CD4-positive, CD25-positive, alpha-beta regulatory T cell (primary cell): ENCODE results near the gene RPS6KA5. TPM values are rescaled to one million over a fixed set of nuclear protein-coding genes. Genes with fewer than 3 reads are reported as not detected.

Experiments
- ATAC-seq, 2 donors: fragments of 150-1000 bp; cut with Tn5 transposase; one replicate each; pipeline ENCODE4 v1.10.0; 2021; ENCODE audit warnings: low read depth in 2 of 2, moderate number of reproducible peaks in 2 of 2, moderate library complexity in 1 of 2
- DNase-seq, 3 donors: peaks; one replicate each; pipeline versions ENCODE4 v3.0.0 to v3.0.0-alpha.2; 2012 to 2022; ENCODE audit warnings: mixed read lengths in 1 of 3
- H3K27ac ChIP-seq: one replicate; pipeline ENCODE4 v1.7.0; 2013; ENCODE audit warnings: mild to moderate bottlenecking, low read length; ENCODE audit not compliant: insufficient read depth, poor library complexity, severe bottlenecking
- H3K27me3 ChIP-seq: one replicate; pipeline ENCODE4 v1.7.0; 2013; ENCODE audit warnings: low read length; ENCODE audit not compliant: control insufficient read depth, insufficient read depth
- H3K36me3 ChIP-seq: one replicate; pipeline ENCODE4 v1.7.0; 2013; ENCODE audit warnings: mild to moderate bottlenecking, low read length, moderate library complexity; ENCODE audit not compliant: control insufficient read depth, insufficient read depth
- H3K4me1 ChIP-seq: 2 replicates; pipeline ENCODE4 v1.7.0; 2013; ENCODE audit warnings: mild to moderate bottlenecking, low read length; ENCODE audit not compliant: insufficient read depth, control insufficient read depth, poor library complexity, severe bottlenecking
- H3K4me3 ChIP-seq: one replicate; pipeline ENCODE4 v1.7.0; 2013; ENCODE audit warnings: low read depth, mild to moderate bottlenecking, low read length, moderate library complexity
- H3K9me3 ChIP-seq, 2 experiments: 1 replicate in 1 of 2; 2 replicates in 1 of 2; pipeline ENCODE4 v1.7.0; 2013; ENCODE audit warnings: low read length in 2 of 2, mild to moderate bottlenecking in 1 of 2, moderate library complexity in 1 of 2; ENCODE audit not compliant: control insufficient read depth in 2 of 2
- H3K27ac Mint-ChIP-seq, 3 donors: one replicate each; pipeline ENCODE4 v1.8.0; 2020 to 2022; ENCODE audit warnings: mild to moderate bottlenecking in 3 of 3, mixed read lengths in 3 of 3, moderate library complexity in 2 of 3
- H3K27me3 Mint-ChIP-seq: one replicate; pipeline ENCODE4 v1.8.0; 2022; ENCODE audit warnings: mild to moderate bottlenecking, mixed read lengths
- H3K36me3 Mint-ChIP-seq: one replicate; pipeline ENCODE4 v1.8.0; 2020; ENCODE audit warnings: mixed read lengths
- H3K4me1 Mint-ChIP-seq, 4 donors: one replicate each; pipeline ENCODE4 v1.8.0; 2020 to 2022; ENCODE audit warnings: mixed read lengths in 4 of 4, mild to moderate bottlenecking in 1 of 4
- H3K4me3 Mint-ChIP-seq, 4 donors: one replicate each; pipeline ENCODE4 v1.8.0; 2020 to 2022; ENCODE audit warnings: mild to moderate bottlenecking in 4 of 4, mixed read lengths in 4 of 4, moderate library complexity in 3 of 4
- H3K9me3 Mint-ChIP-seq, 7 donors: one replicate each; pipeline ENCODE4 v1.8.0; 2020 to 2022; ENCODE audit warnings: mixed read lengths in 7 of 7, mild to moderate bottlenecking in 3 of 7, moderate library complexity in 2 of 7
- polyA plus RNA-seq, 4 donors: library from polyadenylated mRNA; unstranded; fragments of 300-500 nt; fragmentation: Illumina TruSeq; gene quantifications; one replicate each; pipeline ENCODE4 v1.2.3, GENCODE V29; 2021
- total RNA-seq: library from RNA; stranded (reverse); gene quantifications from one replicate; pipeline ENCODE4 v1.2.3, GENCODE V29; 2022

Gene RPS6KA5
- total and polyA plus RNA-seq, 5 donors from 2014 or later, result 20.9 to 38.2 (median 25.7) TPM

- Mint-ChIP-seq H3K36me3 (peaks cover 51% of the 10 kb centered on the region), H3K27me3 (no peaks in the 10 kb centered on the region)
Observed at GRCh38 chr14:90970167-90970600, 90.3 kb downstream of the RPS6KA5 start.

GRCh38 chr14:90969531-90970166, 90.8 kb downstream of the RPS6KA5 start:
- Mint-ChIP-seq H3K9me3 (no peaks in the 10 kb centered on the region), H3K27ac (peak overlapping the region; percentile 19 to 97 (median 86)), H3K36me3 (peaks cover 49% of the 10 kb centered on the region), H3K4me1 (peaks cover 39 to 53% (median 49%) of the 10 kb centered on the region in 4 donors), H3K27me3 (no peaks in the 10 kb centered on the region), H3K4me3 (peak overlapping the region; percentile 4 to 63 (median 30))
- H3K9me3 ChIP-seq, result no peaks in the 10 kb centered on the region
- H3K27me3 ChIP-seq, result no peaks in the 10 kb centered on the region
- ATAC-seq (no peak), DNase-seq (peak in 1 of 3 donors; percentile 58)
- H3K36me3 ChIP-seq, result peaks cover 12% of the 10 kb centered on the region
- peaks cover 12% of the 10 kb centered on the region for H3K4me1 ChIP-seq
- peak overlapping the region; percentile 29 for H3K4me3 ChIP-seq
- no peak overlapping the region for H3K27ac ChIP-seq

More at GRCh38 chr14:90970167-90970600, 90.3 kb downstream of the RPS6KA5 start:
- DNase-seq (peak in 1 of 3 donors; percentile 62), ATAC-seq (peak; percentile 89 to 90)
- Histone ChIP-seq H3K4me1 (peaks cover 12% of the 10 kb centered on the region), H3K27ac (no peak overlapping the region), H3K4me3 (peak overlapping the region; percentile 6), H3K27me3 (no peaks in the 10 kb centered on the region), H3K36me3 (peaks cover 16% of the 10 kb centered on the region), H3K9me3 (no peaks in the 10 kb centered on the region)
- Mint-ChIP-seq H3K4me3 (peak overlapping the region; percentile 4 to 63 (median 30)), H3K4me1 (peaks cover 39 to 53% (median 48%) of the 10 kb centered on the region in 4 donors), H3K27ac (peak overlapping the region; percentile 19 to 97 (median 86)), H3K9me3 (no peaks in the 10 kb centered on the region)

DNA sequence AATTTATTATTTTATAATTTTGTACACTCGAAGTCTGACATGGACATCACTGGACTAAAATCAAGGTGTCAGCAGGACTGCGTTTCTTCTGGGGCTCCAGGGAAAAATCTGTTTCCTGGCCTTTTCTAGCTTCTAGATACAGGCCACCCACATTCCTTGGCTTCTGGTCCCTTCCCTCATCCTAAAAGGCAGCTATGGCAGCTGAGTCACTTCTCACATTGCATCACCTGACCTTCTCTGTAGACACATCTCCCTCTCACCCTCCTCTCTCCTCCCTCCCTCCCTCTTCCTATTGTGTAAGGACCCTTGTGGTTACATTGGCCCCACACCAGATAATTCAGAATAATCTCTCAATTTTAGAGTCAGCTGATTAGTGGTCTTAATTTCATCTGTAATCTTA, 92.4 kb downstream of the RPS6KA5 start:
- Mint-ChIP-seq H3K4me1 (peaks cover 39 to 53% (median 50%) of the 10 kb centered on the region in 4 donors), H3K9me3 (no peaks in the 10 kb centered on the region), H3K36me3 (peaks cover 50% of the 10 kb centered on the region), H3K27ac (peak overlapping the region in 1 of 3 donors; percentile 11), H3K4me3 (no peak overlapping the region), H3K27me3 (no peaks in the 10 kb centered on the region)
- DNase-seq, result no peak
- H3K36me3 ChIP-seq, result peaks cover 10% of the 10 kb centered on the region
- peaks cover 12% of the 10 kb centered on the region for H3K4me1 ChIP-seq
- ATAC-seq, result no peak
- H3K9me3 ChIP-seq, result no peaks in the 10 kb centered on the region
- H3K27ac ChIP-seq, result no peak overlapping the region
- H3K27me3 ChIP-seq, result no peaks in the 10 kb centered on the region
- H3K4me3 ChIP-seq, result no peak overlapping the region

DNA sequence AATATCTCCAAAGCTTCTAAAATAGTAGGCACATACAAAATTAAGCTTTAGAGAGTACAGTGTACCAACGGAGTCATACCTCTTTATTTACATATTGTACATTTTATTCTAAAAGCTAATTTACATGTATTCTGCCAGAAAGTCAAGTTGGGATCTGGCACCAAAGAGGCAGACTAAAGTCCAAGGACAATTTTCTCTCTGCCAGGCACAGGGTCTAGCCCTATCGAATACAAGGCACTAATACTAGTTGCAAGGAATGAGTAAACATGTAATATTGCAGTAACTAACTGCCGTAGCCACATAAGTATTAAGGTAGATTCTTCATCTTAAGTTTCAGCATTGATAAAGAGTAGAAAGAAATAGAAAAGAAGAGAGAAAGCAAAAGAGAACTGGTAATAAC, 93.9 kb downstream of the RPS6KA5 start:
- H3K27ac ChIP-seq, result no peak overlapping the region
- H3K36me3 ChIP-seq, result peaks cover 10% of the 10 kb centered on the region
- ATAC-seq (no peak), DNase-seq (no peak)
- H3K27me3 Mint-ChIP-seq, result no peaks in the 10 kb centered on the region
- H3K9me3 ChIP-seq, result no peaks in the 10 kb centered on the region
- H3K4me1 Mint-ChIP-seq, result peaks cover 36 to 50% (median 42%) of the 10 kb centered on the region in 4 donors
- H3K27me3 ChIP-seq, result no peaks in the 10 kb centered on the region
- H3K4me1 ChIP-seq, result peaks cover 12% of the 10 kb centered on the region
- H3K4me3 ChIP-seq, result no peak overlapping the region
- H3K27ac Mint-ChIP-seq, result no peak overlapping the region
- no peaks in the 10 kb centered on the region for H3K9me3 Mint-ChIP-seq
- peaks cover 46% of the 10 kb centered on the region for H3K36me3 Mint-ChIP-seq
- no peak overlapping the region for H3K4me3 Mint-ChIP-seq

- no peaks in the 10 kb centered on the region for H3K27me3 ChIP-seq
Observed at GRCh38 chr14:90965765-90966164, 94.7 kb downstream of the RPS6KA5 start.

DNA sequence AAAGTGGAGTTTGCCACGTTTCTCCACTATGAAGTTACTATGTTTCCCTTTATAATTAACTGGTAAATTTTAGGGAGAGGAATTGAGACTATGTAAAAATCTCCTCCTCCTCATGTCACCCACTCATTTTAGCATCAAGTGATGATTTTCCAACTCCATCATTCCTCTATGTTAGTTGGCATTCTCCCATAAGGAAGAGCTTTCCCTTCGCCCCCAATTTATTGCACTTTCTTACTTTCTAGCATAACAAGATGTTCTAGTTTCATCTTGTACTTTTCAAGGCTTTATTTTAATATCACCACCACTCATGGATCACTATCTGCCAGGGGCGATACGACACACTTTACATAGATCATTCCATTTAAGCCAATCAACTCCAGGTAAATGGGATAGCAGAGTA, 97.1 kb downstream of the RPS6KA5 start:
- no peak overlapping the region for H3K27ac ChIP-seq
- no peaks in the 10 kb centered on the region for H3K9me3 ChIP-seq
- no peak overlapping the region for H3K27ac Mint-ChIP-seq
- DNase-seq (no peak), ATAC-seq (no peak)
- H3K36me3 ChIP-seq, result peaks cover 17% of the 10 kb centered on the region
- no peaks in the 10 kb centered on the region for H3K27me3 Mint-ChIP-seq
- no peaks in the 10 kb centered on the region for H3K4me1 ChIP-seq
- H3K4me1 Mint-ChIP-seq, result peaks cover 13 to 33% (median 21%) of the 10 kb centered on the region in 4 donors
- H3K36me3 Mint-ChIP-seq, result peaks cover 56% of the 10 kb centered on the region
- no peak overlapping the region for H3K4me3 ChIP-seq
- H3K9me3 Mint-ChIP-seq, result peaks cover 0 to 2% (median 0%) of the 10 kb centered on the region in 7 donors
- no peaks in the 10 kb centered on the region for H3K27me3 ChIP-seq
- H3K4me3 Mint-ChIP-seq, result no peak overlapping the region

More at GRCh38 chr14:90965765-90966164, 94.7 kb downstream of the RPS6KA5 start:
- Mint-ChIP-seq H3K27ac (no peak overlapping the region), H3K4me1 (peaks cover 32 to 47% (median 37%) of the 10 kb centered on the region in 4 donors), H3K4me3 (no peak overlapping the region), H3K36me3 (peaks cover 48% of the 10 kb centered on the region), H3K27me3 (no peaks in the 10 kb centered on the region), H3K9me3 (no peaks in the 10 kb centered on the region)
- Histone ChIP-seq H3K27ac (no peak overlapping the region), H3K4me1 (peaks cover 12% of the 10 kb centered on the region), H3K36me3 (peaks cover 10% of the 10 kb centered on the region), H3K4me3 (no peak overlapping the region), H3K9me3 (no peaks in the 10 kb centered on the region)
- DNase-seq (no peak), ATAC-seq (no peak)

- H3K9me3 Mint-ChIP-seq, result peaks cover 0 to 3% (median 0%) of the 10 kb centered on the region in 7 donors
- H3K36me3 Mint-ChIP-seq, result peaks cover 52% of the 10 kb centered on the region
- no peak for ATAC-seq
Observed at GRCh38 chr14:90962505-90963109, 97.8 kb downstream of the RPS6KA5 start.

More at GRCh38 chr14:90962505-90963109, 97.8 kb downstream of the RPS6KA5 start:
- Mint-ChIP-seq H3K4me1 (peaks cover 6 to 29% (median 19%) of the 10 kb centered on the region in 4 donors), H3K4me3 (no peak overlapping the region), H3K27ac (no peak overlapping the region), H3K27me3 (no peaks in the 10 kb centered on the region)
- no peaks in the 10 kb centered on the region for H3K27me3 ChIP-seq
- H3K4me3 ChIP-seq, result no peak overlapping the region
- H3K9me3 ChIP-seq, result peaks cover 0 to under 1% of the 10 kb centered on the region in 2 experiments
- DNase-seq, result no peak
- H3K36me3 ChIP-seq, result peaks cover 17% of the 10 kb centered on the region
- no peaks in the 10 kb centered on the region for H3K4me1 ChIP-seq
- no peak overlapping the region for H3K27ac ChIP-seq
